ENCODE measurements around the gene MISP3. TPM values are rescaled to one million over a fixed set of nuclear protein-coding genes. Genes with fewer than 3 reads are reported as not detected.
A peak's percentile ranks its signal among the peaks of the same experiment; 100 is the strongest.
"Not testable (repeated sequence)": the region's sequence is repeated elsewhere in the genome, so short reads cannot be mapped to it uniquely, and the experiment has no call there.

MISP3 gene
- total RNA-seq, 1 donor from 2014 or later: 5.3 TPM

- Mint-ChIP-seq H3K36me3 (ENCODE audit: low read depth) (peaks cover 67% of the 10 kb centered on the region), H3K27ac (peak overlapping the region; percentile 75)
- H3K9me3 Mint-ChIP-seq; intact Hi-C loops (cut with micrococcal nuclease); H3K27me3 Mint-ChIP-seq (ENCODE audit: low read depth); H3K4me3 Mint-ChIP-seq (ENCODE audit: low read depth); H3K4me1 Mint-ChIP-seq (ENCODE audit: low read depth): not testable (repeated sequence)
- DNase-seq (ENCODE audit: low spot score): peak; percentile 26
These were observed 29.7 kb upstream of the MISP3 start for GRCh38 chr19:14042659-14043608.

- not testable (repeated sequence) for H3K27me3 Mint-ChIP-seq (ENCODE audit: low read depth); DNase-seq (ENCODE audit: low spot score); H3K4me1 Mint-ChIP-seq (ENCODE audit: low read depth); H3K4me3 Mint-ChIP-seq (ENCODE audit: low read depth); H3K9me3 Mint-ChIP-seq; H3K27ac Mint-ChIP-seq
- H3K36me3 Mint-ChIP-seq (ENCODE audit: low read depth): peaks cover 68% of the 10 kb centered on the region
- intact Hi-C loops (cut with micrococcal nuclease): loop anchor here (1.0 kb wide), 1 partner anchor 168 kb away; no protein-coding TSS in a partner anchor
These were observed 24.7 kb upstream of the MISP3 start for GRCh38 chr19:14047866-14048265.

- intact Hi-C loops (cut with micrococcal nuclease): loop anchor here (1.0 kb wide), 1 partner anchor 168 kb away; no protein-coding TSS in a partner anchor
- Mint-ChIP-seq H3K27me3 (ENCODE audit: low read depth) (no peaks in the 10 kb centered on the region), H3K36me3 (ENCODE audit: low read depth) (peaks cover 70% of the 10 kb centered on the region), H3K9me3 (no peaks in the 10 kb centered on the region), H3K4me1 (ENCODE audit: low read depth) (no peaks in the 10 kb centered on the region), H3K27ac (no peak overlapping the region), H3K4me3 (ENCODE audit: low read depth) (no peak overlapping the region)
- peak; percentile 53 for DNase-seq (ENCODE audit: low spot score)
These were observed 24.0 kb upstream of the MISP3 start for GRCh38 chr19:14048443-14049153.

- no peaks in the 10 kb centered on the region for H3K9me3 Mint-ChIP-seq
These were observed 22.1 kb upstream of the MISP3 start for GRCh38 chr19:14050512-14050911.

GRCh38 chr19:14050961-14051360, 21.6 kb upstream of the MISP3 start:
- H3K4me1 Mint-ChIP-seq (ENCODE audit: low read depth); H3K9me3 Mint-ChIP-seq; H3K27me3 Mint-ChIP-seq (ENCODE audit: low read depth); H3K4me3 Mint-ChIP-seq (ENCODE audit: low read depth); DNase-seq (ENCODE audit: low spot score); H3K27ac Mint-ChIP-seq; intact Hi-C loops (cut with micrococcal nuclease): not testable (repeated sequence)
- peaks cover 75% of the 10 kb centered on the region for H3K36me3 Mint-ChIP-seq (ENCODE audit: low read depth)

More at GRCh38 chr19:14050512-14050911, 22.1 kb upstream of the MISP3 start:
- Mint-ChIP-seq H3K4me1 (ENCODE audit: low read depth) (no peaks in the 10 kb centered on the region), H3K4me3 (ENCODE audit: low read depth) (no peak overlapping the region), H3K27ac (no peak overlapping the region), H3K36me3 (ENCODE audit: low read depth) (peaks cover 79% of the 10 kb centered on the region), H3K27me3 (ENCODE audit: low read depth) (peaks cover 2% of the 10 kb centered on the region)
- DNase-seq (ENCODE audit: low spot score): no peak
- intact Hi-C loops (cut with micrococcal nuclease): no loop called here

- Mint-ChIP-seq H3K36me3 (ENCODE audit: low read depth) (peaks cover 67% of the 10 kb centered on the region), H3K27ac (no peak overlapping the region), H3K27me3 (ENCODE audit: low read depth) (peaks cover 7% of the 10 kb centered on the region), H3K9me3 (no peaks in the 10 kb centered on the region), H3K4me1 (ENCODE audit: low read depth) (no peaks in the 10 kb centered on the region), H3K4me3 (ENCODE audit: low read depth) (no peak overlapping the region)
- intact Hi-C loops (cut with micrococcal nuclease): no loop called here
- DNase-seq (ENCODE audit: low spot score): no peak
These were observed 20.6 kb upstream of the MISP3 start for GRCh38 chr19:14051980-14052379.

- intact Hi-C loops (cut with micrococcal nuclease): no loop called here
- Mint-ChIP-seq H3K27me3 (ENCODE audit: low read depth) (peaks cover 7% of the 10 kb centered on the region), H3K4me1 (ENCODE audit: low read depth) (no peaks in the 10 kb centered on the region), H3K4me3 (ENCODE audit: low read depth) (no peak overlapping the region), H3K36me3 (ENCODE audit: low read depth) (peaks cover 62% of the 10 kb centered on the region), H3K27ac (no peak overlapping the region), H3K9me3 (no peaks in the 10 kb centered on the region)
- no peak for DNase-seq (ENCODE audit: low spot score)
These were observed 20.1 kb upstream of the MISP3 start for GRCh38 chr19:14052470-14052869.

- no peak overlapping the region for H3K27ac Mint-ChIP-seq
- peaks cover 56% of the 10 kb centered on the region for H3K36me3 Mint-ChIP-seq (ENCODE audit: low read depth)
- DNase-seq (ENCODE audit: low spot score): no peak
- no peak overlapping the region for H3K4me3 Mint-ChIP-seq (ENCODE audit: low read depth)
- no peaks in the 10 kb centered on the region for H3K4me1 Mint-ChIP-seq (ENCODE audit: low read depth)
- H3K9me3 Mint-ChIP-seq: no peaks in the 10 kb centered on the region
- H3K27me3 Mint-ChIP-seq (ENCODE audit: low read depth): peaks cover 12% of the 10 kb centered on the region
- intact Hi-C loops (cut with micrococcal nuclease): no loop called here
These were observed 19.6 kb upstream of the MISP3 start for GRCh38 chr19:14053032-14053431.

- no peak overlapping the region for H3K27ac Mint-ChIP-seq
- H3K9me3 Mint-ChIP-seq: no peaks in the 10 kb centered on the region
- no peak for DNase-seq (ENCODE audit: low spot score)
- peaks cover 4% of the 10 kb centered on the region for H3K4me1 Mint-ChIP-seq (ENCODE audit: low read depth)
- H3K27me3 Mint-ChIP-seq (ENCODE audit: low read depth): peaks cover 17% of the 10 kb centered on the region
- intact Hi-C loops (cut with micrococcal nuclease): no loop called here
- peaks cover 52% of the 10 kb centered on the region for H3K36me3 Mint-ChIP-seq (ENCODE audit: low read depth)
- no peak overlapping the region for H3K4me3 Mint-ChIP-seq (ENCODE audit: low read depth)
These were observed 19.1 kb upstream of the MISP3 start for GRCh38 chr19:14053500-14053899.

- DNase-seq (ENCODE audit: low spot score): no peak
- Mint-ChIP-seq H3K27ac (no peak overlapping the region), H3K36me3 (ENCODE audit: low read depth) (peaks cover 46% of the 10 kb centered on the region), H3K4me1 (ENCODE audit: low read depth) (peaks cover 10% of the 10 kb centered on the region), H3K27me3 (ENCODE audit: low read depth) (peaks cover 23% of the 10 kb centered on the region), H3K9me3 (no peaks in the 10 kb centered on the region), H3K4me3 (ENCODE audit: low read depth) (no peak overlapping the region)
- intact Hi-C loops (cut with micrococcal nuclease): no loop called here
These were observed 18.5 kb upstream of the MISP3 start for GRCh38 chr19:14054099-14054498.

- no peak for DNase-seq (ENCODE audit: low spot score)
- Mint-ChIP-seq H3K27ac (no peak overlapping the region), H3K4me3 (ENCODE audit: low read depth) (no peak overlapping the region), H3K27me3 (ENCODE audit: low read depth) (peaks cover 27% of the 10 kb centered on the region), H3K4me1 (ENCODE audit: low read depth) (peaks cover 13% of the 10 kb centered on the region), H3K36me3 (ENCODE audit: low read depth) (peaks cover 43% of the 10 kb centered on the region), H3K9me3 (no peaks in the 10 kb centered on the region)
- intact Hi-C loops (cut with micrococcal nuclease): no loop called here
These were observed 17.9 kb upstream of the MISP3 start for GRCh38 chr19:14054721-14055120.

GRCh38 chr19:14055396-14055795, 17.2 kb upstream of the MISP3 start:
- H3K36me3 Mint-ChIP-seq (ENCODE audit: low read depth): peaks cover 37% of the 10 kb centered on the region
- no peak overlapping the region for H3K27ac Mint-ChIP-seq
- DNase-seq (ENCODE audit: low spot score): no peak
- intact Hi-C loops (cut with micrococcal nuclease): no loop called here
- H3K4me3 Mint-ChIP-seq (ENCODE audit: low read depth): no peak overlapping the region
- peaks cover 32% of the 10 kb centered on the region for H3K27me3 Mint-ChIP-seq (ENCODE audit: low read depth)
- no peaks in the 10 kb centered on the region for H3K9me3 Mint-ChIP-seq
- peaks cover 16% of the 10 kb centered on the region for H3K4me1 Mint-ChIP-seq (ENCODE audit: low read depth)

All from activated T-helper 2 cell treated with anti-CD3 and anti-CD28 coated beads, Interferon-gamma antibody, Interleukin-2, Interleukin-4, amounts not matched to agents 10 μg/mL and 5 μg/mL and 100 μg/mL, durations not matched to agents 14 hours and 24 hours and 36 hours (primary cell).